HG03558 (cell line): ENCODE results near the gene YIPF4.
"Not testable (repeated sequence)": the region's sequence is repeated elsewhere in the genome, so short reads cannot be mapped to it uniquely, and the experiment has no call there.

Experiments
- ATAC-seq: cut with Tn5 transposase; IDR thresholded peaks from one replicate; pipeline ENCODE4 v1.9.1; 2021; ENCODE audit warnings: moderate number of reproducible peaks; ENCODE audit not compliant: unreplicated experiment; ENCODE audit errors: extremely low read depth

YIPF4 gene

DNA sequence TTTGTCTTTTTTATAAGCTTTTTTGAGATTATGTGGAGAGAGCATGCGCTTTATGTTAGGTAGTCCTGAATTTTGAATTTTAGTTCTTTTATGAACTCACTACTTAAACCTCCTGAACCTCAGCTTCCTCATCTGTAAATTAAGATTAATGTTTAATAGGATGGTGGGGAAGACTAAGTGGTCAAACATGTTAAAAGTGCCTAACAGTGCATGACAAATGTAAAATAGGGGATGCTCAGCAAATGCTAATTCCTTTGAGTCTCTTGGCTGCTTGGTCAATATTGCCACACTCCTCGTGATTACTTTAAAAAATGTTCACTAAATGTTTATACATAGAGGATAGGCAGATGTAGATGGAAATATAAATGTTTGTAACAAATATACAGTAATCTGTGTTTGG, 85.9 kb downstream of the YIPF4 start:
- ATAC-seq: no peak

DNA sequence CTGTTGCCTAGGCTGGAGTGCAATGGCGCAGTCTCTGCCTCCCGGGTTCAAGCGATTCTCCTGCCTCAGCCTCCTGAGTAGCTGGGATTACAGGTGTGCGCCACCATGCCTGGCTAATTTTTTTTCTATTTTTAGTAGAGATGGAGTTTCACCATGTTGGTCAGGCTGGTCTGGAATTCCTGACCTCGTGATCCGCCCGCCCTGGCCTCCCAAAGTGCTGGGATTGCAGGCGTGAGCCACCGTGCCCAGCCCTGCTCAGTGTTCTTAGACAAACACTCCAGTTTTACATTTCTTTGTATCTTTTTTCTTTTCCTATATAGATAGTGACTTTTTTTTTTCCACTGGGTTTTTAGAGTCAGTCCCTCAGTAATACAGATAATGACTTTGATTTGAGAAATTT, 86.6 kb downstream of the YIPF4 start:
- ATAC-seq: not testable (repeated sequence)

DNA sequence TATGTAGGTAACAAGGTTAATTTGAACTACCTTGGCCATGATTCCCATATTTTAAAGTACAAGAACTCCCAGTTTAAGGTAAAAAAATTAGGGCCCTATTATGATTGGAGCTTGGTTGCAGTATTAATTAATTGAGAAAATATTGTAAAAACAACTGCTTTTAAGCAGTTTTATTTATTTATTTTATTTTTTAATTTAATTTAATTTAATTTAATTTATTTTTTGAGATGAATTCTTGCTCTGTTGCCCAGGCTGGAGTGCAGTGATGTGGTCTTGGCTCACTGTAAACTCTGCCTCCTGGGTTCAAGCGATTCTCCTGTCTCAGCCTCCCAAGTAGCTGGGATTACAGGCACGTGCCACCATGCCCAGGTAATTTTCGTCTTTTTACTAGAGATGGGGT, 88.0 kb downstream of the YIPF4 start:
- ATAC-seq: not testable (repeated sequence)
